Measurements from ENCODE around the gene SLC35F5.

GRCh38 chr2:113756355-113757137, at the start of gene SLC35F5:
- TF ChIP-seq, protein P1, sequence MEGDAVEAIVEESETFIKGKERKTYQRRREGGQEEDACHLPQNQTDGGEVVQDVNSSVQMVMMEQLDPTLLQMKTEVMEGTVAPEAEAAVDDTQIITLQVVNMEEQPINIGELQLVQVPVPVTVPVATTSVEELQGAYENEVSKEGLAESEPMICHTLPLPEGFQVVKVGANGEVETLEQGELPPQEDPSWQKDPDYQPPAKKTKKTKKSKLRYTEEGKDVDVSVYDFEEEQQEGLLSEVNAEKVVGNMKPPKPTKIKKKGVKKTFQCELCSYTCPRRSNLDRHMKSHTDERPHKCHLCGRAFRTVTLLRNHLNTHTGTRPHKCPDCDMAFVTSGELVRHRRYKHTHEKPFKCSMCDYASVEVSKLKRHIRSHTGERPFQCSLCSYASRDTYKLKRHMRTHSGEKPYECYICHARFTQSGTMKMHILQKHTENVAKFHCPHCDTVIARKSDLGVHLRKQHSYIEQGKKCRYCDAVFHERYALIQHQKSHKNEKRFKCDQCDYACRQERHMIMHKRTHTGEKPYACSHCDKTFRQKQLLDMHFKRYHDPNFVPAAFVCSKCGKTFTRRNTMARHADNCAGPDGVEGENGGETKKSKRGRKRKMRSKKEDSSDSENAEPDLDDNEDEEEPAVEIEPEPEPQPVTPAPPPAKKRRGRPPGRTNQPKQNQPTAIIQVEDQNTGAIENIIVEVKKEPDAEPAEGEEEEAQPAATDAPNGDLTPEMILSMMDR (IDR thresholded peaks at IDR 0.05) = no peak
- peak; percentile 86 to 89 for TF ChIP-seq POLR2A (IDR thresholded peaks at IDR 0.05)
- TF ChIP-seq EP300 (IDR thresholded peaks at IDR 0.05) = peak in 1 of 4 donors; percentile 29

Data from sigmoid colon (tissue), 4 donors.